ENCODE data around the gene BORCS8. TPM values are rescaled to one million over a fixed set of nuclear protein-coding genes. Genes with fewer than 3 reads are reported as not detected.

The BORCS8 gene
- polyA plus RNA-seq, 10 donors: 9.0 to 13.7 (median 10.9) TPM

Other genes starting within 250 kb of the BORCS8 start
- 10 to 100 TPM; 45.5 to 96.1 (median 58.4) TPM for gene SUGP2, start 158.6 kb downstream of the BORCS8 start, polyA plus RNA-seq (ENCODE audit: insufficient read length in 10 of 10)
- gene ARMC6, start 158.5 kb downstream of the BORCS8 start, polyA plus RNA-seq (ENCODE audit: insufficient read length in 10 of 10): 10 to 100 TPM; 20.5 to 33.1 (median 29.5) TPM
- 10 to 100 TPM in 2 of 10 donors, 1 to 10 TPM in 8; 7.5 to 10.7 (median 9.3) TPM for gene SLC25A42, start 128.2 kb downstream of the BORCS8 start, polyA plus RNA-seq (ENCODE audit: insufficient read length in 10 of 10)
- 10 to 100 TPM; 16.8 to 26.9 (median 21.5) TPM for gene TMEM161A, start 53.7 kb downstream of the BORCS8 start, polyA plus RNA-seq (ENCODE audit: insufficient read length in 10 of 10)
- gene MEF2B, start 21.9 kb downstream of the BORCS8 start, polyA plus RNA-seq (ENCODE audit: insufficient read length in 10 of 10): 1 to 10 TPM in 7 of 10 donors, under 1 TPM in 3; 0.71 to 2.3 (median 1.2) TPM
- gene RFXANK, start 106 bp upstream of the BORCS8 start, polyA plus RNA-seq (ENCODE audit: insufficient read length in 10 of 10): 10 to 100 TPM; 46.6 to 71.4 (median 60.1) TPM
- 10 to 100 TPM in 5 of 10 donors, 1 to 10 TPM in 5; 7.3 to 14.6 (median 10.4) TPM for gene NR2C2AP, start 11.3 kb upstream of the BORCS8 start, polyA plus RNA-seq (ENCODE audit: insufficient read length in 10 of 10)
- under 1 TPM; 0.04 to 0.84 (median 0.10) TPM for gene NCAN, start 19.8 kb upstream of the BORCS8 start, polyA plus RNA-seq (ENCODE audit: insufficient read length in 10 of 10)
- 1 to 10 TPM; 1.5 to 4.1 (median 2.0) TPM for gene TM6SF2, start 81.1 kb upstream of the BORCS8 start, polyA plus RNA-seq (ENCODE audit: insufficient read length in 10 of 10)
- 10 to 100 TPM; 29.4 to 39.8 (median 33.2) TPM for gene SUGP1, start 128.4 kb upstream of the BORCS8 start, polyA plus RNA-seq (ENCODE audit: insufficient read length in 10 of 10)
- gene MAU2, start 128.7 kb upstream of the BORCS8 start, polyA plus RNA-seq (ENCODE audit: insufficient read length in 10 of 10): 10 to 100 TPM; 29.4 to 59.3 (median 37.9) TPM
- 10 to 100 TPM; 44.1 to 57.1 (median 47.3) TPM for gene GATAD2A, start 213.5 kb upstream of the BORCS8 start, polyA plus RNA-seq (ENCODE audit: insufficient read length in 10 of 10)

All from muscle of back (tissue), 10 donors.